Middle frontal gyrus (tissue), 1 donor: ENCODE data around the gene SUSD4.

ENCODE experiments used
- DNase-seq: peaks from one replicate; pipeline ENCODE4 v3.0.0-alpha.2; 2015; ENCODE audit warnings: low spot score; ENCODE audit errors: extremely low spot score

Gene SUSD4

DNA sequence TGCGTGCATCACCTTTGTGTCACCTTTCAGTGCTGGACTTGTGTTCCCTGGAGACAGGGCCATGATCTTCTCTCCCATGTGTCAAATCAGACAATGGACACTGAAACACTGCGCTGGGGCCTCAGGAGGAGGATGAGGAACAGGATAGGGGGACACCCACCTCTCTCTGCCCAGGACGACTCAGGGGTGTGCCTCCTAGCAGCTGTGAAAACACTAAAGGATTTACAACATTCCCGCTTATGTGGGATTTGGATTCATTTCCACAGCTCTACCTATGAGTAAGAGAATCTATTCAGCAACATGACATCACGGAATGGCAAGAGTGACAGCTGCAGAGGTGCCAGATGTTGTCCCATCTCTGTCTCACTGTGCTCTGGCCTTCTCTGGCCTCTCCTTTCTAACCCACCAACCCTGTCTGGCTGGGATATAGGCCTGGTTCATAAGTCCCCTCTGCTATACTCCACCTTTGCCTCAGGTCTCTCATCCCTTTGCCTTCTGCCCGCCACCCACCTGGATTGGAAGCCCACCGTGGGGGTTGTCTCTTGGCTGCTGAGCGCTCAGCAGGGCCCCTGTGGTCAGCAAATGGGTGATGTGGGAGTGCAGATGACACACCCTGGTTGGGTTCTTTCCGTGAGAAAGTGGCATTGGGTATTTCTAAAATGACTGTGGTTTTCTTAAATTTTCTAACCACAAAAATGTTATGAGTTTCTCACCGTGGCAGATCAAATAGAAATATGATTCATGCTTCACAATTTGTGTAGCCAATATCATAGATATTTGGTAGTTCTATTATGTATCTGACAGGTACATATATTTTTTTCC, 173.9 kb downstream of the SUSD4 start:
- no peak for DNase-seq

DNA sequence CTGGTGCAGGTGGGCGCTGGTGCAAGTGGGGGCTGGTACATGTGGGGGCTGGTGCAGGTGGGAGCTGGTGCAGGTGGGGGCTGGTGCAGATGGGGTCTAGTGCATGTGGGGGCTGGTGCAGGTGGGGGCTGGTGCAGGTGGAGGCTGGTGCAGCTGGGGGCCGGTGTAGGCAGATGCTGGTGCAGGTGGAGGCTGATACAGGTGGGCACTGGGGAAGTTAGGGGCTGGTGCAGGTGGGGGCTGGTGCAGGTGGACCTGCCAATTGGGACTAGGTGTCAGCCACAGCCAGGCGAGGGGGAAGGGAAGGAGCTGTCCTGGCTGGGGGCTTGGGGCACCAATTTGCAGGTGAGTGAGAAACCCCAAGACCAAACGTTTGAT, 174.5 kb downstream of the SUSD4 start:
- no peak for DNase-seq

DNA sequence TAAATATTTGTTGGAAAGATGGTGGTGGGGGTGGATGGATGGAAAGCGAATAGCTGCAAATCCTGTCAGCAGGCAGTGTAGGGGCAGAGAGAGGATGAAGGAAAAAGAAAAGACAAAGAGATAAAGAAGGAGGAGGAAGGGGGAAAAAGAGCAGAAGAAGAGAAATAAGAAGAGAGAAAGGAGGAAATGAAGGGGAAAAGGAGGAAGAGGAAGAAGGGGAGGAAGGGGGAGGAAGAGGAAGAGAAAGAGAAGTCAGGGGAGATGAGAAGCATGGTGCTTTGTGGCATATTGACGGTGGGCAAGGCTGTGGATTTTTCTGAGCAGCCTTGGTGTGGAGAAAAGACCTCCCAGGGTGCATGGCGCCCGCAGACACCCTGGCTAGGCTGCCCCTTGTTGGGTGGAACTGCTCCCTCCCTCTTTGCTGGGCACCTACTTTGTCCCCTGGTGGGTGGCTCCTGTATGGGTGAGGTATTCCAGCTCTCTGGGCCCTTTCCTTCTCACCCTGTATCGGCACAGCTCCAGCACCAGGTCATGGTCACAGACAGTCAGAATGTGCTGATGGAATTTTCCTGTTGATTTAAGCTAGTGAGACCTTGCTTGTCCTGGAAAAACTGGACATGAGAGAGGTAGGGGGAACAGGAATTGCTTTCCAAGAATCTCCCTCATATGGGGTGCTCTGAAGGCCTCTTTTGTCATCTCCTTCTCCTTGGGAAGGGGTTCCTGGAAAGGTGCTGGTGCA, 175.2 kb downstream of the SUSD4 start:
- no peak for DNase-seq

DNA sequence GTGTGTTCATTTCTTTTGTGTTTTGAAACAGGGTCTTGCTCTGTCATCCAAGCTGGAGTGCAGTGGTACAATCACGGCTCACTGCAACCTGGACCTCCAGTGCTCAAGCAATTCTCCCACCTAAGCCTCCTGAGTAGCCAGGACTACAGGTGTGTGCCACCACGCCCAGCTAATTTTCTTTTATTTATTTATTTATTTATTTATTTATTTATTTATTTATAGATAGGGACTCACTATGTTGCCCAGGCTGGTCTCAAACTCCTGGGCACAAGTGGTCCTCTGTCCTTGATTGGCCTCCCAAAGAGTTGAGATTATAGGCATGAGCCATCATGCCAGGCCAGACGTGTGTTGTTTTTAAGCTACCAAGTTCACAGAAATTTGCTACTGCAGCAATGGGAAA, 177.2 kb downstream of the SUSD4 start:
- no peak for DNase-seq

DNA sequence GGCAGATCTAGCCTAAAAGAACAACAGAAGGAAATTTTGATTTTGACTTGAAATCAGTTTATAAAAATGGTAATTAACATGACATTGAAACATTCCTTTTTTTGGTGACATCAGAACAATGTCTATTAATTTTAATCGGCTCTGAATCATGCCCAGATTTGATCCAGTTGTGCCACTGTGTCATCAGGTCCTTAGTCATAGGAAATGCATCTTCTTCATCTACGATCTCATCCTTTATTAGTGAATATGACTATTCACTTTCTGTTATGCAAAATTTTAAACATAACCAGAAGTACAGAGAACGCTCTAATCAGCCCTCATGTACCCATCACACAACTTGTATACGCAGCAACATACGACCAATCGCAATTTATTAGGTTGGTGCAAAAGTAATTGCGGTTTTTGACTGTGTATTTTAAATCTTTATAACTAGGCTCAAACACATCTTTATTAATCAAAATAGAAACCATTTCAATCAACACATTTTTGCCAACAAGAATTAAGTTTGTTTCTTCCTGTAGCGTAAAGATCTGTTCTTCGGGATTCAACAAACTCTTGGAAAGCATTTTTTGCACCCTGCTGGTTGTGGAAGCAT, 180.6 kb downstream of the SUSD4 start:
- DNase-seq: no peak

DNA sequence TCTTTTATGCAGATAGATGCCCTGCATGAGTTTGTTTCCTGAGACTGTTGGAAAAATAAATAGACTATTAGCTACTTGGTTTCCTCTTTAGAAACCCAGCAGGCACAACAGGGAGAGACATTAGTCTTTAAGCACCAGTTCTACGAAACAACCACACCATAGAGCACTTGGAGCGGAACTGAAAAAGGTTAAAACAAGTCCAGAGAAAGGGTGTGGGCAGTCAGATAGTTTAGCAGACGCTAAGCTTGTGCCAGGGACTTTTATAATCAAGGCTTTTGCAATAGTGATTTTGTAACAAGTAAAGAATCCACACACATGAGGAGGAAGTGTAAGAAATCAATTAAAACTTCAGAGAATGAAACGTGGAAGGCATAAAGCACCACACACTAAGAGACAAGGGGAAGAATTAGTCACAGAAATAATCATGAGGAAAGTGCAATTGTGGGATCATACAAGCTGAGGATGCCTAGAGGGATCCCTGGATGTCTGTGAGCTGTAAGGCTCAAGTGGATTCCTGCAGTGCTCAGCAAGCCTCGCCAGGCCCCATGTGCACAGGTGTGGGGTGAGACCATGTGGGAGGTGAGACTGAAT, 183.2 kb downstream of the SUSD4 start:
- DNase-seq: no peak

DNA sequence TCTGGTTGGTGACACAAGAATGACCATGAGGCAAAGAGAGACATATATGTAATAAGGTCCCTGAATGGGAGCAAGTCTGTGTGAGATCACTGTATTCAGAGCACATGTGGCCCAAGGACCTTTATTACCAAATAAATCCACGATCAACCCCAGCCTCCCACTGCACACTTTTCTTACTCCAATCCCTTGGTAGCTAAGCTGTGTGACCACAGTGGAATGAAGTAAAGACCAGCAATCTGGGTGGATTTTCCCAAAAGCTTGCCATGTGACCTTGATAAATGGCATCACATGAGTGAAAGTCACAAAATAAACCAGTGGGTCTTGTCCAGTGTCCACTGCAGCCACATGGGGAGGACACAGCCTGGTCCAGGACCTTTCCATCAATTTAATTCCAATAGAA, 184.2 kb downstream of the SUSD4 start:
- DNase-seq: no peak

DNA sequence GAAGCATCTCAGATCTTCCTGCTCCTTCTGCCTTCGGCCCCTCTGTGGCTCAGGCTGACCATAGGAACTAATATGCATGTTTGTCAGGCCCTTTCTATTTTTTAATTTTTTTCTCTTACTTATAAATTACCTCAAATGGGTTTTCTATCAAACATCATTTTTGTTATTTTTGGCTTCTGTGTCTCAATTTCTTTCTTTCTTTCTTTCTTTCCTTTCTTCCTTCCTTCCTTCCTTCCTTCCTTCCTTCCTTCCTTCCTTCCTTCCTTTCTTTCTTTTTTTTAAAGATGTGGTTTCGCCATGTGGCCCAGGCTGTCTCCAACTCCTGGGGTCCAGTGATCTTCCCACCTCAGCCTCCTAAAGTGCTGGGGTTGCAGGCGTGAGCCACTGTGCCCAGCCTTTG, 184.7 kb downstream of the SUSD4 start:
- DNase-seq: no peak

DNA sequence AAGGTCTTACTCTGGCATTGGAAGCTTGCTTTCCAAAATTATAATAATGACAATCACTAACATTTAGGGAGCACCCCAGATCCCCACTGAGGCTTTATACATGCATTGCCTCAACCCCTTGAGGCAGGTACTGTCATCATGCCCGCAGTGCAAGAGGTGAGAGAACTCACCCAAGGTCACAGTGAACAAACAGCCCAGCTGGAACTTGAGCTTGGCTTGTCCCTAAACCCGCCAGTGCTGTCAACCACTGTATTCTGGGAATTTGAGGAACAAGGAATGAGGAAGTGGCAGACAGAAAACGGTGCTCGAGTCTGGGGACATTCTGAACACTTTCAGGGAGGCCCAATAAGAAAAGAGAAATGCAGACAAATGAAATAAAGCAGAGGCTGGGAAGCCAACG, 186.3 kb downstream of the SUSD4 start:
- DNase-seq: no peak

DNA sequence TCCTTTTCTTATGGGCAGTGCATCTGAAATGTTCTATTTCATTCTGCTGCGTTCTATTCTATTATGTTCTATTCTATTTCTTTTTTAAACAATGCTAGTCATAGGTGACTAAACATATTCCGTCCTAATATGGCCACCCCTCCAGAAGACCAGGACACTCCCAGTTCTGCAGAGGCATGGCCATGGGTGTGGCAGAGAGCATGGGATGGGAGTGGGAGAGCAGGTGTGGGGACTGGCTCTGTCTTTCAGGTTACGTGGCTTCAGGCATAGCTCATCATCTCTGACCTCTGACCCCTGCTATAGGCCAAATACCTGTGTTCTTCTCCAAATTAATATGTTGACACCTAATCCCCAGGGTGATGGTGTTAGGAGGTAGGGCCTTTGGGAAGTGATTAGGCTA, 187.5 kb downstream of the SUSD4 start:
- DNase-seq: no peak

DNA sequence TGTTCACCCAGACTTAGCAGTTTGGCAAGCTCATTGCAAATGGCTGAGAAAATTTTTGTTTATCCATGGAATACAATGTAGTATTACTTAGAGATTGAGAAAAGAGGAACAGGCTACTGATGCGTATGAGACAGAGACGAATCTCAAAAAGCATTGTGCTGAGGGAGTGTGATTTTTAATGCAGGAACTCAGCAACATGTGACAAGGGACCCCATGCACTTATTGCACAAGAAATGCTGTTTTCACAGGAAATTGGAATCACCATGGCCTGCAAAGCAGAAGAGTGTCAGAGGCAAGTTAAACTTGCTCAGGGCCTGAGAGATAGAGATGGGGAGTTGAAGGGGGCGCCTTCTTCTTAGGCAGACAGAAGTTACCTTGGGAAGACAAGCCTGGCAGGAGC, 188.3 kb downstream of the SUSD4 start:
- no peak for DNase-seq

DNA sequence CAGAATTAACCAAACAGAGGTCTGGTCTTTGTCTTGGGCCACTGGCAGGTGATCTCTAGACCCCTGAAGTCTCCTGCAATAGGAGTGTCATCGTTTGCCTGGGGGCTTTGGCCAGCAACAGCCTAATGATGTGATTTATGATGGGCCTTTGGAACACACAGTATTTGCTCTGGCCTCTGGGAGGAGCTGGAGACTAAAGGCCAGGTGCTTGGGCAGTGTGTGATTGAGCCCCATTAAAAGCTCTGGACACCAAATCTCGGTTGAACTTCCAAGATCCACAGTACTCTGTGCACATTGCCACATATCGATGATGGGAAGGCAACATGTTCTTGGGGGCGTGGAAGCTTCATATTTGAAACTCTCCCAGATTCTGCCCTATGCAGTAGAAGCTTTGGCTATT, 188.9 kb downstream of the SUSD4 start:
- no peak for DNase-seq
